Activated CD8-positive, alpha-beta memory T cell treated with anti-CD3 and anti-CD28 coated beads for 48 hours (primary cell): ENCODE results near the gene SLC5A8.

Experiments
- DNase-seq, 3 experiments: peaks; one replicate each; pipeline ENCODE4 v3.0.0-alpha.2; 2020; ENCODE audit warnings: low read depth in 2 of 3, low spot score in 2 of 3

SLC5A8 gene

DNA sequence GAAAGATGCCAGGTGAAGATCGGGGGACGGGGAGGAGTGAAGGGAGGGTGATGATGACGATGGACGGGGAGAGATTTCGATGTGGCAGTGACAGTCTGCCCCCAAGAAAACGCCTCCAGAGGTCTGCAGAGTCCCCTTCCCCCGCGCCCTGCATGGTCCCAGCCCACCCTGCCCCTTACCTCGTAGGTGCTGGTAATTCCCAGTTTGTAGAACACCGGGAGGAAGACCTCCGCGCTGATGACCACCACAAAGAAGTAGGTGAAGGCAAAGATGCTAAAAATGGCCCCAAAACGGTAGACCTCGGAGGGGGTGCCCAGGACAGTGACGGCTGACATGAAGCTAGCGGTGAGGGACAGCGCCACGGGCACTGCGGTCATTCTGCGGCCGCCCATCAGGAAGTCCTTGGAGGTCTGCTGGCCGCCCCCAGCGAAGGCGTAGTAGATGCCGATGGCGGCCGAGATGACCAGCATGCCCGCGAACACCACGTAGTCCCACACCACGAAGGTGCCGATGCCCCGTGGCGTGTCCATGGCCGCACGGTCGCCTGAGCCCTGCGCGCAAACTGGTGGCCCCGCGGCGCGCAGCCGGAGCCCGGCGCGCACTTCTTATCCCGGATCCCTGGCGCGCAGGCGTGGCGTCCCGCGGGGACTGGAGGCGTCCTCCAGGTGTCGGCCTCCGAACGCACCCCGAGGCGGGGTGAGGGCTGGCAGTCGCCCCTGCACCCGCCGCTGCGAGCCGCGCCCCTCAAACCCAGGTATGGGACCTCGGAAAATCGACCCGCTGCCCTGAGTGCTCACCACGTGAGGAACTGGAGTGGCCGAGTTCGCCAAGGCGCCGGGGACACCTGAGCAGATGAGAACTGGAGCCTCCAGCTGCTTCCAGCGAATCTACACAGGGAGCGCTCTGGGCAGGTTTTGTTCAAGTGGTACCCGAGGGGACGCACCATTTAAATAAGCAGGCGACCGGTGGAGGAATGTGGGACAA, at the start of gene SLC5A8:
Gene SLC5A8 (minus strand): TSS at position 920 of the 984 bp plus-strand sequence. CDS start 390 bp downstream, at position 530.
- no peak for DNase-seq

DNA sequence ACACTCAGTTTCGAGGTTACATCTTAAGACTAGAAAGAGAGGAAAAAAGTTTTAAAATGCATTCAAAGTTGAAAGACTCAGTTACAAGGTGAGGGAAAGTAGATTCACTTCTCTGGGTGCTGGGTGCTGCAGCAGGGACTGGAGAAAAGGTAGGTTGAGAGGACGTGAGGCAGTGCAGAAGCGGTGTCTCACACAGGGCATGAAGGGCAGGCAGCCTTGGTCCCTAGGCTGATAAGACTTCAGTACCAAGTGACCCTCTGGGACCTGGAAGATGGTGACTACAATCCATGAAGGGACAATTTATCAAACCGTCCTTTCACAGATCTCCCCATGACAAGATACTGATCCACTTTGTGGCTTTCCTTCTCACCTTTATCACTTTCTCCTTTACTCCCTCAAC, 47.3 kb upstream of the SLC5A8 start:
- DNase-seq: no peak

DNA sequence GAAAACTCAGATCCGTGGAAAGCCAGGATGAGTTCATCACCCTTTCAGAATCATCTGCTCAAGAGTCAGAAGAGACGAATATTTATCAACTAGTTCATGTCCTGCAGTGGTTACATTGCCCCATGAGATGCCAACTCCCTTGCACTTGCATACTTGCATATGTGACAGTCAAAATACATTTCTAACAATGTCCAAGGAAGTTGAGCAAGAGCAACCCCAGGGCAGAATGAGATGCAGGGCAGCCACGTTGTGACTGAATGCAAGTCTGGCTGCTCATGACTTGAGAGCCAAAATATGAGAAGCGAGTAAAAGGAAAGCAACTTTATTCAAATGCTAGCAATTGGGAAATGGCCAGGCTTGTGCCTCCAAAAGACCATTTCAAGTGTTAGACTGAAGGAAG, 46.2 kb upstream of the SLC5A8 start:
- no peak for DNase-seq

DNA sequence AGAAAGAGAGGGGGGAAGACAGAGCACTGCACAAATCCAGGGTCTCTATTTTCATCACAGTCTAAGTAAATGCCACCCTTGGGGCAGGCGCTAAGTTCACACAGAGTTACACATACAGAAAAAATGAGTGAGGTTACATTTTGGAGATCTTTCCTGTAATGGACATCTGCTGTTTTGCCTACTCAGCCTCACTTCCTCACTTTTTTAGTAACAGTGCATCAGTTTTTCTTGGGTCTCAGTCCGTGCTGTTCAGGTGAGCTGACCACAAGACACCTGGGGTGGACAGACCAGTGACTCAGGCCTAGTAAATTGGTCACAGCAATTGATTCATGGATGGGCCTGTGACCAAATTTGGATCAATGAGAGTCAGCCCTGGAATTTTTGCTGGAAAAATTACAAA, 33.6 kb upstream of the SLC5A8 start:
- no peak for DNase-seq

GRCh38 chr12:101243074-101243473, 33.0 kb upstream of the SLC5A8 start:
- no peak for DNase-seq

DNA sequence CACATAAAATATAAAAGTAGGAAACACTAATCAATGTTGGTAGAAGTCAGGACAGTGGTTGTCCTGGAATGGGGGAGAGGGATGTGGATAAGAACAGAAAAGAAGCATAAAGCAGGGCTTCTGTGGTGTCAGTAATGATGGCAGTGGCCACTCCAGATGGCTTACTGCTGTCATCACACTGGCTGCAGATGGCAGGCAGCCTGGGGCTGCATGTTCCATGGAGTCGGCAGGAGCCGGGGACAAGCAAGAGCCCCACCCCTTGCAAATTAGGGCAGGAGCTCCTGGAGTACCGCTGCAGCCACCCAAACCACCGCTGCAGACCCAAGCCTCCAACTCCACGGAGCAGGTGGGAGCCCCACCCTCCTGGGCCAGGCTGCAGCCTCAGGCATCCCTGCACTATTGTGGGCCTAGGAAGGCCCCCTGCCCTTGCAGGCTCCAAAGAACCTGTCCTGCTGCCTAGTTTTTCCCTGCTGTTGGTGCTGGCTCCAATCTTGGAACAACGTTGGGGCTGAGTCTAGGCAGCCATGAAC, 28.8 kb upstream of the SLC5A8 start:
- DNase-seq: no peak

- DNase-seq: no peak
These were observed 28.3 kb upstream of the SLC5A8 start for GRCh38 chr12:101238306-101238705.

DNA sequence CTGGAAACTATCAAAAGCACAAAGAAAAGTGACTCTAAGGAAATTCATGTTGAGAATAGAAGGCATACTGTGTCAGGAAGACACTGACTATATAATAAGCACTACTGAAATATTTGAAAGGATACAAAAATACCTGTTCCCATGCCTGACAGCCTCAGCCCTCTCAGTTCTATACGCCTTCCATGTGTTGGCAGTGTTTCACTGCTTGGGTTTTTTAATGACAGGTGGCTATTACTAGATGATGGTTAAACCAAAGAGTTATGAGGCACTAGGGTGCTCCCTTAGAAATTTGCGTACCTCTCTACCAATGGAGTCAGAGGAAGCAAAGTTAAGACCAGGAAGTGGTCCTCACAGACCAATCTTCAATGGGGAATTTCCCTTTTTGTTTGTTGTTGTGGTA, 25.6 kb upstream of the SLC5A8 start:
- no peak for DNase-seq

DNA sequence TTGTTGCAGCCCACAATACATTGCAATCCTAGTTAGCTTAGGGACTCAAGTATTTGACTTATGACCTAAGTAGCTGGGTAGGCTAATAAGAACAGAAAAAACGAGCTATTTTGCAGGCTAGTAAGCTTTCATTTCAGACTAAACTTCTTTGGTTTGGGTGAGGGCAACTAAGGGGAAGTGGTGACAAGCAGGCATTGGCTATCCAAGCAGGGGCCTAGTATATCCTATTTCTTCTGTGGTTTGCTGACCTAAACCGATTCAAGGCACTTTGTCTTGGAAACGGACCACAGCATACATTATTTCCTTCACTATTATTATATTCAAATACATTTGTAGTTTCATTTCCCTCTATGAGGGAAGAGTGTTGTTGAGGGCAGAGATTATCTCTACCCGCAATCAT, 21.6 kb upstream of the SLC5A8 start:
- DNase-seq: no peak

DNA sequence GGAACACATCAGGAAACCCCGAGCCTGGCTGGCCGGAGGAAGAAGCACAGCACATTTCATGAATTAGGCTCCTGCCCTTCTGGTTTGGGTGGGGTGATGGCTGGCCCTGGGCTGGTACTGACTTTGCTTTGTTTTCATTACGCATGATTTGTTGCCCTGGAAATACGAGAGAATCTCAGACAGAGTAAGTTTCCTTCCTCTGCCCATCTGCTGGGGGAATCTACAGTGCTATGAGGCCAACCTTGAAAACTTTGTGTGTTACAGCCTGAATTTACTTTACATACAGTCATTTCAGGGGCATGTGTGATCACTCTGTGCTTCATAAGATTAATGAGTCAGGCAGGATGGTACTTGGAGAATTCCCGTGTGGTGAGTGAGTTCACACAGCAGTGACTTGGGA, 20.5 kb upstream of the SLC5A8 start:
- no peak for DNase-seq

- DNase-seq: no peak
These were observed 19.8 kb upstream of the SLC5A8 start for GRCh38 chr12:101229841-101230241.

DNA sequence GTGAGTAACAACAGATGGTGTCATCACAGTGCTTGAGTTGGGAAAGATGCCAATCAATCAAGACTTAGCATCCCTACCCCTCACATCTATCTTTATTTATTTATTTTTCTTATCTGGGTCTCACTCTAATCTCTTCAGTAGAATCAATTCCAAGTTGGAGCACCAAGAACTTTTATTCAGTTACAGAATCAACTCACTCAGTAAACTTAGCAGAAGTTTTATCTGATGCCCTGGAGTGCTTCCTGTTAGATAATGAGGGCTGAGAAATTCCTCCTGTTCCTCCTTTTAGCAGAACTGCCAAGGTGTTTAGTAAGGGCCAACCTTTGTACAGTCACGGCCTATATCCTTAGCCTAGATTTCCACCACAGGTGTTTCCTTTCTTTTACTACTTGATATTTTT, 11.3 kb upstream of the SLC5A8 start:
- no peak for DNase-seq

GRCh38 chr12:101216810-101217209, 6.8 kb upstream of the SLC5A8 start:
- no peak for DNase-seq

DNA sequence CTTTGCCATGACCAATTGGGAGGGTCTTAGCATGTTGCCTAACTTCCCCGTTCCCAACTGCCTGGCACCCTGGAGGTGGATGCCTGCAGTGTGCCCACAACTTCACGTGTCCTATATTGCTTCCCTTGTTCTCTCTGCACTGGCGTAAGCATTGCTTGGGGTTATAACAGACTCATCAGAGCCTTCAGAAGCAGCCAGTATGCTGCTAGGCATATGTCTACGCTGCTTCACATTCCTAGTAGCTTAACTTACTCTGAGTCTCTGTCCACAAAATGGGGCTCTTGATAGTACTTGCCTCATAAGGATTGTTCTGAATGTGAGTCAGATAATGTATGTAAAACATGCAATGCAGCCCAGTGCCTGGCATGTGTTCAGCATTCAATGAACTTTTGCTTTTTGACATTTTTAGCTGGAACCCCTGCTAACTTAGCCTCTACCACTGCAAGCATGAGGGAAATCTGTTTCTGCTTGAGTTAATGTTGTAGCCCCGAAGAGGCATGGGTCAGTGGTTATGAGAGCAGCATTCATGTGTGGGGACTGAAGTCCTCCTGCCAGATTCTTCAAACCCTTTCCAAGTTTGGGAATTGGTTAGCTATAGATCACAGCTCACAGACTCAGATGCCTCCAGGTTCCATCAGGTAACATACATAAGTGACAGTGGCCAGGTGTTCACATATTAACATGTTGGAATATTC, 2.8 kb downstream of the SLC5A8 start:
- DNase-seq: no peak

DNA sequence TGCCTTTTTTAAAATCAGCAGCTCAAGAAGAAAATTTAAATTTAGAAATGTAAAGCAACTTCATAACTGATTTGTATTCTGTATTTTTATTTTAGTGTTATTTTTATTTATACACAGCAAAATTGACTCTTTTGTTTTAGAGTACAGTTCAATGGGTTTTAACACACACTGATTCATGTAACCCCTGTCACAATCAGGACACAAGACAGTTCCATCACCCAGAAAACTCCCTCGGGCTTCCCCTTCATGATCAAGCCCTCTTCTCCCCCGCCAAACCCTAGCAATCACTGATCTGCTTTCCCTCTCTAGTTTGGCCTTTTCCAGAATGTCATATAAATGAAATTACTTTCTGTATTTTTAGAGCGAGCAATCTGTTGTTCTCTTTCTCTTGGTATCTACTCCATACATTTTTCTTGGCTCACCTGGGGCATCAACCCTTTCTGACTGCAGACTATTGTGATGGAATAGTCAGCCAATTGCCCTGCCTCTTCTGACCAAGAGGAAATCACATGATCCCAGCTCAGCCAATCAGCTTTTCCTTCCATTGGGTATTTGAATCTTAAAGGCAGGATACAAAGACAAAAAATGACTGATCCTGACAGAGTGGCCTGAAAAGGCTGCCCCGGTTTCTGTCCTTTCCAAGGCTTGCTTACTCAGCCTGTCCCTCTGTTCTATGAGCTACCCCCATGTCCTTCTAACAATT, 5.3 kb downstream of the SLC5A8 start:
- DNase-seq: no peak

- DNase-seq: no peak
These were observed 9.2 kb downstream of the SLC5A8 start for GRCh38 chr12:101200824-101201223.

DNA sequence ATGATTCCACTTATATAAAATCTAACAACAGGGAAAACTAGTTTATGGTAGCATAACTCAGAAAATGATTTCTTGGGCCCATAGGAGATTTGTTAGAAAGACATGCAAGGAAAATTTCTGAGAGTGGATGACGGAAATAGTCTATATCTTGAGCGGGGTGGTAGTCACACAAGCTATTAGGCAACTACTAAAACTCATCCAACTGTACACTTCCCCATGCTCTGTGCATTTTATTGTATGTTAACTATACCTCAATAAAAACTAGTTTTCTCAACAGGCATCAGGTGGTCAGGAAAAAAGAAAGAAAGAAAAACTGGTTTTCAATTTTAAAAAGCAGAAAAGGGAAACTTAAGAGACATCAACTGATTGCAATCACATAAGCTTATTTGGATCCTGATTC, 9.9 kb downstream of the SLC5A8 start:
- DNase-seq: no peak

DNA sequence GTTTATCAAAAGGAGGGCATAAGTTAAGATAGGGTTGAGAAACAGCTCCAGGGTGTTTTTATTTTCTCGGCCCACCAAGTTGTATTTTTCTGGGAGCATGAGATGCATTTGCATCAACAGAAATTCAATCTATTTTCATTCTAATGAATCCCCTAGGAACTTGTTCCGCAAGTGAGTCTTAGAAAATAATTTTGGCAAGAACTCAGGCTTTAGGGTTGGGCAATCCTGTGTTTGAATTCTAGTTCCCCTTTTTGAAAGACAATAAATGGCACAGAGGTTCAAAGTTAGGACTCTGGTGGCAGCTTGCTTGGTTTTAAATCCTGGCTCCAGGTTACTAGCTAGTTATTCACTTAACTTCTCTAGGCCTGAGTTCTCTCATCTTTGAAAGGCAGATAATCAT, 23.7 kb downstream of the SLC5A8 start:
- no peak for DNase-seq

- DNase-seq: no peak
These were observed 28.3 kb downstream of the SLC5A8 start for GRCh38 chr12:101181776-101182175.

GRCh38 chr12:101174541-101174940, 35.5 kb downstream of the SLC5A8 start:
- DNase-seq: no peak

- no peak for DNase-seq
These were observed 36.8 kb downstream of the SLC5A8 start for GRCh38 chr12:101173197-101173749.
